ENCODE results near the gene AP1M1.
"Not testable (repeated sequence)": the region's sequence is repeated elsewhere in the genome, so short reads cannot be mapped to it uniquely, and the experiment has no call there.

The AP1M1 gene

DNA sequence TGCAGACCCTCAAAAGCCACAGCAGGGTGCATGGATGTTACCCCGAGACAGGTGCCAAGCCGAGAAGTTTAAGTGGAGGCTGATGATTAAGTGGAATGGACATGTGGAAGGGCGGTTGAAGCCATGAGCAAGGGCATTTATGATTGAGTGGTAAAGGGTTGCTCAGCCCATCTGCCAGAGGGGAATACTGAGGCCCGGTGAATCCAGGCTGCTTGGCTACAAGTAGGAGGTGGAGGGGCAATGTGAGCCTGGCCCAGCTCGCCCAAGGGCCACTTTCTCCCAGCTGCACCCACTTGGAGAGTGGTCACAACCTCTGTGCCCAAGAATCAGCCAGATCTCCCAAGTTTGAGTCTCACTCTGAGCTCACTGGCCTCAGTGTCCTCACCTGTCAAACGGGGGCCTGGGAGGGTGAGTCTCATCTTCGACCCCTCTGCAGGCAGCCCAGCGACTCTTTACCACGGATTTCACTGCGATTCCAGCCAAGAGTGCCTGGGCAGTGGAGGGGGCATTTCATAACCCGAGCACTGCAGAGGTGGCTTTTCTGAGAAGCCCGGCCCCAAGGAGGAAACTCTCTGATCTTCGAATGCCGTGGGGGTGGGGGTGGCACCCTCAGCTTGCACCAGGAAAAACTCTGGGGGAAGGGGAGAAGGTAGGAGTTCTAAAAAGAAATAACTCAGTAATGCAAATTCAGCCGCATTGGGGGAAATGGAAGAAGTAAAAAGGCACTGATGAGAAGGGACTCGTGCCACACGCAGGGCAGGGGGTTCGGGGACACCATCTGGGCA, 64.1 kb downstream of the AP1M1 start:
- DNase-seq (ENCODE audit: low read depth), result no peak

- no peak for DNase-seq (ENCODE audit: low read depth)
Observed at GRCh38 chr19:16262618-16263017, 64.9 kb downstream of the AP1M1 start.

- DNase-seq (ENCODE audit: low read depth), result no peak
Observed at GRCh38 chr19:16263141-16263761, 65.5 kb downstream of the AP1M1 start.

- DNase-seq (ENCODE audit: low read depth), result no peak
Observed at GRCh38 chr19:16265205-16265604, 67.5 kb downstream of the AP1M1 start.

GRCh38 chr19:16265890-16266585, 68.3 kb downstream of the AP1M1 start:
- no peak for DNase-seq (ENCODE audit: low read depth)

DNA sequence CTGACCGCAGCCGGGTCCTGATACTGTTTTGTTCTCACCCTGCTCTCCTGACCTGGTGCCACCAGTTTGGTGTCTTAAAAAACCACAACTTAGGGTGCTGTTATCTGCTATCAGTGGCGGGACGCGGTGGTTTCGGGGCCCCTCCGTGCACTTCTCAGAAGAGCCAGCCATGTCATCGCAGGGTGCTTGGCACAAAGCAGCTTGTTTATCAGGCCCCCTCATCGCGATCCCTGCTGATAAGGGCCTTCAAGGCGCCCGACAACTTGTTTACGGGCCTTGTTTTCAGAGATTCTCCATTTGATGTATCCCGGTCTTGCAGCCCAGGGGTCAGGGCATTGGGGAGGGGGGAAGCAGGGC, 68.9 kb downstream of the AP1M1 start:
- DNase-seq (ENCODE audit: low read depth), result peak; percentile 16

- DNase-seq (ENCODE audit: low read depth), result no peak
Observed at GRCh38 chr19:16268676-16269319, 71.1 kb downstream of the AP1M1 start.

- DNase-seq (ENCODE audit: low read depth), result no peak
Observed at GRCh38 chr19:16272945-16273344, 75.2 kb downstream of the AP1M1 start.

DNA sequence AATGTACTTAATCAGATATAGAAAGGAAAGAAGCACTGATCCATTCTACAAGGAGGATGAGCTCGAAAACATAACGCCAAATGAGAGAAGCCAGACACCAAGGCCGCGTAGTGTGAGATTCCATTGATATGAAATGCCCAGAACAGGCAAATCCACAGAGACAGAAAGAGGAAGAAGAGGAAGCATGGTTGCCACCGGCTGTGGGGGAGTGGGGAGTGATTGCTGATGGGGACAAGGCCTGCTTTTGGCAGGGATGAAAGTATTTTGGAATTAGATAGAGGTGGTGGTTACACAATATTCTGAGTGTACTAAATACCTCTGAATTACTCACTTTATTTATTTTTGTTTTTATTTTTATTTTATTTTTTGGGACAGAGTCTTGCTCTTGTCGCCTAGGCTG, 76.7 kb downstream of the AP1M1 start:
- DNase-seq (ENCODE audit: low read depth), result no peak

DNA sequence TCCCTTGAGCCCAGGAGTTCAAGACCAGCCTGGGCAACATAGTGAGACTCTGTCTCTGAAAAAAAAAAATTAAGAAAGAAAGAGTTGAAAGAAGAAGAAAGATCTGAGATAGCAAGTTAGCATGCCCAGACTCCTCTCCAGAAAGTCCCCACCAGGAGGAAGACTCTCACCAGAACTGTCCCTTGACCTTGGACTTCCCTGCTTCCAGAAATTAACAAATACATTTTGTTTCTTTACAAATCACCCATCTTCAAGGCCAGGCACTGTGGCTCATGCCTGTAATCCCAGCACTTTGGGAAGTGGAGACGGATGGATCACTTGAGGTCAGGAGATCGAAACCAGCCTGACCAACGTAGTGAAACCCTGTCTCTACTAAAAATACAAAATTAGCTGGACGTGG, 82.6 kb downstream of the AP1M1 start:
- DNase-seq (ENCODE audit: low read depth), result no peak

- no peak for DNase-seq (ENCODE audit: low read depth)
Observed at GRCh38 chr19:16281743-16282142, 84.0 kb downstream of the AP1M1 start.

DNA sequence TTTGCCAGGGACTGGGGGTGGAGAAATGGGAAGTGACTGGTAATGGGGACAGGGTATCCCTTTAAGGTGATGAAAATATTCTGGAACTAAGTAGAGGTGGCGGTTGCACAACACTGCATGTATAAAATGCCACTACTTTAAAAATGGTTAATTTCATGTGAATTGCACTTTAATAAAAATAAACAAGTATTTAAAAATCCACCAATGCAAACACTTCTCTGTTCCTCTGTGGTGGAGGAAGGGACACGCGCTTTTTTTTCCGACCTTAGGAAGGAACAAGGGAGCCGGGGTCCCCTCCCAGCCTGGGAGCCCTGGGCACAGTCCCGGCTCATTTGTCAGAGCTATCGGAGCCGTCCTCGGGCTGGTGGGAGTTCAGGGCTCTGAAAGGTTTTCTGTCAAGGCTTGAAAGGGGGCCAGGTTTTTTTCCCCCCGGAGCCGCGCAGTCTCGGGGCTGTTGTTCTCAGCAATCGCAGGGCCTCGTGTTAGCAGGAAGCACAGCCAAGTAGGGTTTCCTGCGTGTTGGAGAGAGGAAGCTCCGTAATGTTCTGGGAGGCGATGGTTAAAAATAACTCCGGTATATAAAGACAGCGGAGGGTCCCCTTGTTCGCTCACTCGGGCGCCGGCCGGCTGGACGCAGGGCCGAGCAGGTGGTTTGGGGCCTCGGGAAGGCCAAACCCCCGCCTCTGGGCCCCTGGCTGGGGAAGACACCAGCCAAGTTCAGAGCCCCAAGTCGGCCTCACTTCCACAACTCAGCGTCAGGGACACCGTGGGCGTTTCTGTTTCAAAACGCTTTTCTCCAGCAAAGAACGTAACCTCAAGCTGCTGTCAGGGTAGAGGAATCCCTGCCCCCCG, 85.7 kb downstream of the AP1M1 start:
- peak; percentile 17 for DNase-seq (ENCODE audit: low read depth)

- DNase-seq (ENCODE audit: low read depth), result no peak
Observed at GRCh38 chr19:16284505-16284904, 86.8 kb downstream of the AP1M1 start.

DNA sequence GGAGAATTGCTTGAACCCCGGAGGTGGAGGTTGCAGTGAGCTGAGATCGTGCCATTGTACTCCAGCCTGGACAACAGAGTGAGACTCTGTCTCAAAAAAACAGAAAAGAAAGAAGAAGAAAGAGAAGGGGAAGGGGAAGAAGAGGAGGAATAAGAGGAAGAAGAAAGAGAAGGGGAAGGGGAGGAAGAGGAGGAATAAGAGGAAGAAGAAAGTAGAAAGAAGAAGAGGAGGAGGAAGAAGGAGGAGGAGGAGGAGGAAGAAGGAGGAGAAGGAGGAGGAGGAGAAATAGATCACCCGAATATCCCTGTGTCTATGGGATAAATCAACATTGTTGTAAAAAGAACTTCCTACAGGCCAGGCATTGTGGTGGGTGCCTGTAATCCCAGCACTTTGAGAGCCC, 87.4 kb downstream of the AP1M1 start:
- DNase-seq (ENCODE audit: low read depth), result not testable (repeated sequence)

DNA sequence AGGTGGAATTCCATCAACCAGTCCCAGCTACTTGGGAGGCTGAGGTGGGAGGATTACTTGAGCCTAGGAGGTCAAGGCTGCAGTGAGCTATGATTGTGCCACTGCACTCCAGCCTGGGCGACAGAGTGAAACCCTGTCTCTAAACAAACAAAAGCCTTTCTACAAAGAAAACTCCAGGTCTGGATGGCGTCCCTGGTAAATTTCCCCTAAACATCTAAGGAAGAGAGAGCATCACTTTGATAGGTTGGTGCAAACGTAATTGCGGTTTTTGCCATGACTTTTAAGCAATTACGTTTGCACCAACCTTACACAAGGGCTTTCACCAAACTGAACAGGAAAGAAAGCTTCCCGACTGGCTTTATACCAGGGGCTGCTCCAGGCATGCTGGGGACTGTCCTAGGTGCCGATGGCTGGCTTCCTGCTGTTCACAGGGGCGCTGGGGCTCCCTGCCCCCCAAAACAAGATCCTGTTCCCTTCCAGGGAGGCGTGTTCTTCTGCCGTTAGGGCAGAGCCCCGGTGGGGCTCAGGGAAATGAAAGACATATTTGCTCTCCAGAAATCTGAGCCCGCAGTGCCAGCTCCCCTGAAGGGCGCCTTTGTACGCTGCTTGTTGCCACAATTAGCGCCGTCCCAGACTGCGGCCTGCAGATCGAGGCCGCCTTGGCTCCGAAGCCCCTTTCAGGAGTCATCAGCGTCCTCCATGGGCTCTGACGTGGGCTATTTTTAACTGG, 88.2 kb downstream of the AP1M1 start:
- no peak for DNase-seq (ENCODE audit: low read depth)

GRCh38 chr19:16288544-16288943, 90.8 kb downstream of the AP1M1 start:
- DNase-seq (ENCODE audit: low read depth), result no peak

- no peak for DNase-seq (ENCODE audit: low read depth)
Observed at GRCh38 chr19:16289594-16289993, 91.9 kb downstream of the AP1M1 start.

GRCh38 chr19:16290692-16291091, 93.0 kb downstream of the AP1M1 start:
- no peak for DNase-seq (ENCODE audit: low read depth)

GRCh38 chr19:16293118-16294091, 95.7 kb downstream of the AP1M1 start:
- DNase-seq (ENCODE audit: low read depth), result no peak

GRCh38 chr19:16295057-16295456, 97.3 kb downstream of the AP1M1 start:
- no peak for DNase-seq (ENCODE audit: low read depth)
